Measurements from ENCODE around the gene TMEM178B. TPM values are rescaled to one million over a fixed set of nuclear protein-coding genes. Genes with fewer than 3 reads are reported as not detected.

TMEM178B gene
- total and polyA plus RNA-seq, 2 of the 13 experiments (the other 11 are each of a cell fraction or from before 2014, with no cell fraction given), result 0.01 to 0.02 TPM

DNA sequence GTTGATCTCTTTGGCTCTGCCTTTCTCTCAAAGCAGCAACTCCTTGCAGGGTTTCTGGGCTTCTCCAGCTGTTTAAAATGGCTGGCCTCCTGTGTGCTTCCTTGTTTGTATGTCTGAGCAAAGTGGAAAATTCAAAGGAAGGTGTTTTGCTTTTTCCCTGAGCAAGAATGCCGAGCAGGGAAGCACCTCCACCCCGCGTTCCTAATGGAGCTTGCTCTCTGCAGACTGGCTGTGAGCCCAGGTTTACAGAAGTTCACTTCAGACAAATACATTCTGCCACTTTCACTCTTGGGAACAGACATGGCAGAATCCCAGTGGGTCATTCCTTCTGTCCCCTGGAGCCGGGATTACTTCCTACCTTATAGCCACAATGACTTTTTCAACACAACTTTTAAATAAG is 295.6 kb downstream of the TMEM178B start:
- no peaks in the 10 kb centered on the region for H3K4me1 ChIP-seq (ENCODE audit: insufficient read depth, low read length)
- in situ Hi-C loops (cut with HindIII; ENCODE audit: extremely low pct_ligation_motif_present, low pct_unique_long_range_greater_than_20kb), result no loop called here
- CTCF ChIA-PET (ENCODE audit: low intra/inter-chr PET ratio, low total read pairs), result no interaction called here
- ATAC-seq, result no peak
- H3K4me2 ChIP-seq (ENCODE audit: low read depth, low read length), result no peak overlapping the region
- H3K36me3 ChIP-seq (replicated peaks in 1 of 2; ENCODE audit: control insufficient read depth in 1 of 2, insufficient read depth in 2 of 2, low read length in 2 of 2), result no peaks in the 10 kb centered on the region
- no peaks in the 10 kb centered on the region for H3K9me3 ChIP-seq (ENCODE audit: low read length)
- 0% methylated on average over 4 of the region's 4 CpGs for WGBS (ENCODE audit: low lambda C conversion rate)
- H3K27me3 ChIP-seq (ENCODE audit: control insufficient read depth in 1 of 2, insufficient read depth in 2 of 2, low read length in 2 of 2), result no peaks in the 10 kb centered on the region; a peak in 2 of 5 replicates
- no peaks in the 10 kb centered on the region for H3K79me2 ChIP-seq (ENCODE audit: insufficient read depth, low read length)
- intact Hi-C loops (cut with micrococcal nuclease; ENCODE audit: unreplicated experiment), result no loop called here
- H3K27ac ChIP-seq (ENCODE audit: extremely low read length, insufficient read depth, low read length), result no peak overlapping the region
- POLR2A ChIA-PET, result no interaction called here
- no peak overlapping the region for H3K9ac ChIP-seq (ENCODE audit: insufficient read depth, low read depth, low read length)
- H4K20me1 ChIP-seq (ENCODE audit: insufficient read depth, low read length), result no peaks in the 10 kb centered on the region
- TF ChIP-seq PLSCR1 (CRISPR knock-in tag; IDR thresholded peaks at IDR 0.05; ENCODE audit: borderline replicate concordance) (no peak), JDP2 (CRISPR knock-in tag; IDR thresholded peaks at IDR 0.05; ENCODE audit: borderline replicate concordance) (no peak), MTA1 (CRISPR knock-in tag; IDR thresholded peaks at IDR 0.05; ENCODE audit: borderline replicate concordance) (no peak)
- no peak for FAIRE-seq
- H2AFZ ChIP-seq (ENCODE audit: low read length), result no peak overlapping the region
- H3K4me3 ChIP-seq (replicated peaks in 1 of 3; ENCODE audit: insufficient read depth in 1 of 3, low read depth in 2 of 3, low read length in 3 of 3), result no peak overlapping the region
- no TSS peak for BruUV-seq (replicated peaks)
- no peak for DNase-seq (ENCODE audit: low spot score)

GRCh38 chr7:141370178-141370577 is 296.3 kb downstream of the TMEM178B start:
- ChIA-PET POLR2A (no interaction called here), CTCF (ENCODE audit: low intra/inter-chr PET ratio, low total read pairs) (no interaction called here)
- 11% methylated on average over 5 of the region's 5 CpGs for WGBS (ENCODE audit: low lambda C conversion rate)
- in situ Hi-C loops (cut with HindIII; ENCODE audit: extremely low pct_ligation_motif_present, low pct_unique_long_range_greater_than_20kb), result no loop called here
- FAIRE-seq (no peak), ATAC-seq (no peak), DNase-seq (ENCODE audit: low spot score) (no peak)
- H3K4me3 ChIP-seq (replicated peaks in 1 of 3; ENCODE audit: insufficient read depth in 1 of 3, low read depth in 2 of 3, low read length in 3 of 3), result no peak overlapping the region
- H3K4me1 ChIP-seq (ENCODE audit: insufficient read depth, low read length), result no peaks in the 10 kb centered on the region
- H3K27ac ChIP-seq (ENCODE audit: extremely low read length, insufficient read depth, low read length), result no peak overlapping the region
- H2AFZ ChIP-seq (ENCODE audit: low read length), result no peak overlapping the region
- H4K20me1 ChIP-seq (ENCODE audit: insufficient read depth, low read length), result no peaks in the 10 kb centered on the region
- no TSS peak for BruUV-seq (replicated peaks)
- no peak overlapping the region for H3K4me2 ChIP-seq (ENCODE audit: low read depth, low read length)
- H3K79me2 ChIP-seq (ENCODE audit: insufficient read depth, low read length), result no peaks in the 10 kb centered on the region
- H3K9me3 ChIP-seq (ENCODE audit: low read length), result no peaks in the 10 kb centered on the region
- H3K9ac ChIP-seq (ENCODE audit: insufficient read depth, low read depth, low read length), result no peak overlapping the region
- no peaks in the 10 kb centered on the region for H3K36me3 ChIP-seq (replicated peaks in 1 of 2; ENCODE audit: control insufficient read depth in 1 of 2, insufficient read depth in 2 of 2, low read length in 2 of 2)
- intact Hi-C loops (cut with micrococcal nuclease; ENCODE audit: unreplicated experiment), result no loop called here
- no peaks in the 10 kb centered on the region; a peak in 2 of 5 replicates for H3K27me3 ChIP-seq (ENCODE audit: control insufficient read depth in 1 of 2, insufficient read depth in 2 of 2, low read length in 2 of 2)
- TF ChIP-seq ISX (CRISPR knock-in tag; conservative IDR thresholded peaks at IDR 0.05), result no peak
- no peak for TF ChIP-seq ZNF557 (CRISPR knock-in tag; IDR thresholded peaks at IDR 0.05)
- no peak for TF ChIP-seq AHR (CRISPR knock-in tag; IDR thresholded peaks at IDR 0.05)
- no peak for TF ChIP-seq PLRG1 (conservative IDR thresholded peaks at IDR 0.05)
- no peak for TF ChIP-seq ZNF207 (IDR thresholded peaks at IDR 0.05; ENCODE audit: borderline replicate concordance)
- no peak for TF ChIP-seq EEA1 (CRISPR knock-in tag; IDR thresholded peaks at IDR 0.05; ENCODE audit: borderline replicate concordance)
- no peak for TF ChIP-seq BRF2 (CRISPR knock-in tag; IDR thresholded peaks at IDR 0.05)
- TF ChIP-seq NFIB (CRISPR knock-in tag; IDR thresholded peaks at IDR 0.05; ENCODE audit: borderline replicate concordance), result no peak
- TF ChIP-seq PHF5A (CRISPR knock-in tag; IDR thresholded peaks at IDR 0.05; ENCODE audit: low read depth, unreplicated experiment), result no peak
- no peak for TF ChIP-seq ZSCAN25 (CRISPR knock-in tag; IDR thresholded peaks at IDR 0.05)
- TF ChIP-seq ZNF768 (CRISPR knock-in tag; IDR thresholded peaks at IDR 0.05), result no peak
- TF ChIP-seq IRF9 (CRISPR knock-in tag; IDR thresholded peaks at IDR 0.05; ENCODE audit: borderline replicate concordance), result no peak
- no peak for TF ChIP-seq HCFC1 (IDR thresholded peaks at IDR 0.05; ENCODE audit: low read depth, low read length)

All from HepG2 (cell line).